Stimulated activated CD4-positive, alpha-beta T cell treated with anti-CD3 and anti-CD28 coated beads, Interleukin-4, amount 100 ng/mL, for 48 hours (primary cell): ENCODE results near the gene OVAAL.

Source experiments
- DNase-seq, 2 donors: peaks; one replicate each; pipeline ENCODE4 v3.0.0-alpha.2; 2020; ENCODE audit warnings: low read depth in 2 of 2

The OVAAL gene

DNA sequence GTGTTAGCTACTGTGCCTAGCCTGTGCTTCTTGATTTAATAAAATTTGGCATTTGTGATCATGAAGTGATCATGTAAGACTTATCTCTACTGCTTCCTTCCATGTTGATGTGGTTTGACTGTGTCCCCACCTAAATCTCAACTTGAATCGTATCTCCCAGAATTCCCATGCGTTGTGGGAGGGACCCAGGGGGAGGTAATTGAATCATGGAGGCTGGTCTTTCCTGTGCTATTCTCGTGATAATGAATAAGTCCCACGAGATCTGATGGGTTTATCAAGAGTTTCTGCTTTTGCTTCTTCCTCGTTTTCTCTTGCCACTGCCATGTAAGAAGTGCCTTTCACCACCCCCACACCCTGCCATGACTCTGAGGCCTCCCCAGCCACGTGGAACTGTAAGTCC, at the start of gene OVAAL:
OVAAL (plus strand) TSS at position 301 of the 400 bp plus-strand sequence.
- no peak for DNase-seq

DNA sequence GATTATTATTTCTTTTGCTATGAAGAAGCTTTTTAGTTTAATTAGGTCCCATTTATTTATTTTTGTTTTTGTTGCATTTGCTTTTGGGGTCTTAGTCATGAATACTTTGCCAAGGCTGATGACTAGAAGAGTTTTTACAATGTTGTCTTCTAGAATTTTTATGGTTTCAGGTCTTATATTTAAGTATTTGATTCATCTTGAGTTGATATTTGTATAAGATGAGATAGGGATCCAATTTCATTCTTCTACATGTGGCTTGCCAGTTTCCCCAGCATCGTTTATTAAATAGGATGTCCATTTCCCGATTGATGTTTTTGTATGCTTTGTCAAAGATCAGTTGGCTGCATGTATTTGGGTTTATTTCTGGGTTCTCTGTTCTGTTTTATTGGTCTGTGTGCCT, 47.9 kb upstream of the OVAAL start:
- DNase-seq: no peak

DNA sequence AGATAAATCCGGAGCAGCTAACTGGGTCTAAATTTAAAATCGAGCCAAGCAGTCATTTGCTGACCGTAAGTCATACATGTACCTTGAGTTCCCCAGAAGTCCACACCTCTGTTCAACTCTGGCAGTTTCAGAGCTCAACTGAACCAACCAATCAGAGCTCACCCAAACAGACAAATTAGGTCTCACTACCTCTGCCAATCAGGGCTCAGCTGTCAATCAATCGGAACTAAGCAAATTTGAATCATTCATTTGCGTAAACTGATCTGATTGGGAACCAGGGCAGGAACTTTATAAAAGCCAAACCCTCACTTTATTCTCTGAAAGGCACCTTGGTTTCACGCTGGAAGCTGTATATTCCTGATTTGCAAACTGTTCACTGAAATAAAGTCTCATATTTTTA, 45.2 kb upstream of the OVAAL start:
- no peak for DNase-seq

DNA sequence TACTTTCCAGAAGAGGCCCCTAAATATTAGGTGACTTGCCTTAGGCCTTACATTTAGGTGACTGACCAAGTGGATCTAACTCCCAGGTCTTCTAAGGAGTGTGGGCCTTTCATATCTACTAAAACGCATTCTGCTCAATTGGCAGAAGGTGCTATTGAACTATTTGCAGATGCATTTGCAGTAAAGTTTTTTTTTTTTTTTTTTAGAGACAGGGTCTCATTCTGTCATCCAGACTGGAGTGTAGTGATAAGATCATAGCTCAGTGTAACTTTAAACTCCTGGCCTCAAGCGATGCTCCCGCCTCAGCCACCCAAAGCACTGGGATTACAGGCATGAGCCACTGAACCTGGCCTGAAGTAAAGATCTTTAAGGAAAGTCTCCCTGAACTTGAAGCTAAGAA, 43.4 kb upstream of the OVAAL start:
- DNase-seq: no peak

DNA sequence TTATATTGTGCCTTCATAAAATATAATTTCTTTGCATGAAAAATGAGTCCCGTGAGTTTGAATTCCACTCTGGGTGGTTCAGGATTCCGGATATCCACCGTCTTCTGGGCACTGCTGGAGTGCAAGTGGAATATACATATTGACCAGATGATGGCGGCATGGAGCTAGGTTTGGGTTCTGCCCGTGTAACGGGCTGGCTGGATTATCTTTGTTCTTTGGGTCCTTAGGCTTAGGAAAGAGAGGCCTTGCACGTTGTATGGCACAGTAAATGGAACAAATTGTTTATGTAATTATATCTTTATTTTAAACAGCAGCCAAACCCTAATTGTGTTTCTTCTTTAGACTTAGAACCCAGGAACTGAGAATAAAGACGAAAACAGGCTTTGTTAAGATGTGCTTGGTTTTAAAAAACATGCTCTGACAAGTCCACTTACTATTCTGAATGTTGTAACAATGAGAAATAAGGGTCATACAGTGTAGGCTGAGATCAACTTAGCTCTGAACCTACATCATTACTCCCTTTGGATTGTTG, 42.8 kb upstream of the OVAAL start:
- DNase-seq: peak; percentile 32 to 40

DNA sequence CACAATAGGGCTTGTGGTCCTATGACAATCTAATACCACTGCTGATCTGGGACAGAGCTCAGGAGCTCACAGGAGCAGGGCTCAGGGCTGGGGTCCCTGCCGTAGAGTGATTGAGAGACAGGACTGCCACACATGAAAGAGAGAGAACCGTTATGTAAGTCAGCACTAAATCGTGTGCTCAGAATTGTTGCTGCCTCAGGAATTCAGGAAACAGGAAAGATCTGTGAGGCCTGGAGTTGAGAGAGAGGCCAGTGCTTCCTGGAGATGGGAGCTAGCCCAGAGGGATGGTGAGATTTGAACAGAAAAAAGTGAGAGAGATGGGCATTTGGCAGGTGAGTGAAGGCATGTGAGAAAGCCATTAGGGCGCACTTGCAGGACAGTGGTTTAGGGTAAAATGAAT, 38.9 kb upstream of the OVAAL start:
- DNase-seq: no peak

DNA sequence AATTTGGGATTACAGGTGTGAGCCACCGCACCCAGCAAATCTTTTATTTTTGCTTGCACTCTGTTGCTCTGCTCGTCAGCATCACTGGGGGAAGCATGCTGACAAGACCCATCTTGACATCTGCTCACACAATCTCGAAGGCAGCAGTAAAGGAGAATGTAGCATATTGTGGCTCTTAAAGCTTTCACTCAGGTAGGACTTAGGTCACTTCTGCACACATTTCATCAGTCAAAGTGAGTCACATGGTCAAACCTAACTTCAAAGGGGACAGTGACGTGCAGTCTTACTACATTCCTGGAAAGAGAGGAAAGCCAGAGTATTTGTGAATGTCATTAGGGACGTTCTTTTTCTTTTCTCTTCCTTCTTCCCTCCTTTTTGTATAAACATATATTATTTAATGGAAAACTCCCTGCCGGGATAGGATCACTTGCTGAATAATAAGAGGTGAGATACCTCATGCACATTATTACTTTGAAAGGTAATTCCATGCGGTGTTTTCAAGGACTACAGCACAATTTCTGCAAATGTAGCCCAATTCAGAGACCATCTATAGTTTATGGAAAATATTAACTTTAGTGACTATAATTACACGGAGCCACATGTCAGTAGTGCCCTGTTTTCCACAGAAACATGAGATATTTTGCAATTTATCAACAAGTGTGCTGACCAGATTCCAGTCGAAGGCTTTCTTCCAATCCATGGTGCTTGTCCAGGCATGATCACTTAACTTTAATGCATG, 37.1 kb upstream of the OVAAL start:
- no peak for DNase-seq

DNA sequence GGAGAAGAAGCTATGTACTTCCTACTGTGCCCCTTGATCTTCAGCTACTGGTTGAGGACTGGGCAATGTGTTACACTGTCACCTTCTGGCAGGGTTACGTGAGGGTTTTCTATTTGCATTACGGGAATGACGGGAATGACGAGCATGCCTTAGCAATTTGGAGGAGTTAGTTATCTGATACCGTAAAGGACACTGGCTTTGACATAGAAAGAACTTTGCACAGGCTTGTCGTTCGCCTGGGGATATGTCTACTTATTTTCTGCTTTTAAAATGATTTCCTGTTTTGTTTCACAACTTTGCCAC, 36.6 kb upstream of the OVAAL start:
- no peak for DNase-seq

DNA sequence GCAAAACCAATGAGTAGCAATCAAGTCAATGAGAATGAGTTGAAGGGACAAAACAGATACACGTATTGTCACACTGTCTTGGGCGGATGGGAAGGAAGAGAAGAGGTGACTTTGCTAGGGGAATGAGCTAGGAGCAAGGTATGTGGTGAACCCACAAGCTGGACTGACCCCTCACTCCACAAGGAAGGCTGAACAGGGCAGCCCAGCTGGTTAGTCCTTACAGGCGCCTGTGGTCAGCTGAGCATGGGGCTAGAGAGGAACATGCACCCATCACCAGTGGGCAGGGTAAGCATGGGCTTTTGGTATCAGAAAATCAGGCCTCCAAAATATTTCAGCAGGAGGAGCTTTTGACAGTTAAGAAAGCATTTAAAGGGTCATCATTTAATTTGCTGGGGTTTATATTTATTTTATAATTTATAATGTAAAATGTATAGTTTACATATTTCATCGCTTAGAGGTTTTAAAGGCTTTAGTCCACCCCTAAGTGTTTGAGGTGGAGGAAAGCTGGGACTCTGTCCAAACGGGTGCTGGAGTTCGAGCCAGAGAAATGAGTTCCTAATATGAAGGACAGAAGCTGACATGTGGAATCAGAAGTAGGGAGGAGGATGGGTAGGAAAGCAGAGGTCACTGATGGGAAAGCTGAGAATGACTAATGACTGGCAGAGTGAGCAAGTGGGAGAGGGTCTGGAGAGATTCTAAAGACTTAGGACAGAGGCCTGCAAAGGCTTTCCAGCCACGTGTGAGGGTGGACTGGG, 34.4 kb upstream of the OVAAL start:
- no peak for DNase-seq

DNA sequence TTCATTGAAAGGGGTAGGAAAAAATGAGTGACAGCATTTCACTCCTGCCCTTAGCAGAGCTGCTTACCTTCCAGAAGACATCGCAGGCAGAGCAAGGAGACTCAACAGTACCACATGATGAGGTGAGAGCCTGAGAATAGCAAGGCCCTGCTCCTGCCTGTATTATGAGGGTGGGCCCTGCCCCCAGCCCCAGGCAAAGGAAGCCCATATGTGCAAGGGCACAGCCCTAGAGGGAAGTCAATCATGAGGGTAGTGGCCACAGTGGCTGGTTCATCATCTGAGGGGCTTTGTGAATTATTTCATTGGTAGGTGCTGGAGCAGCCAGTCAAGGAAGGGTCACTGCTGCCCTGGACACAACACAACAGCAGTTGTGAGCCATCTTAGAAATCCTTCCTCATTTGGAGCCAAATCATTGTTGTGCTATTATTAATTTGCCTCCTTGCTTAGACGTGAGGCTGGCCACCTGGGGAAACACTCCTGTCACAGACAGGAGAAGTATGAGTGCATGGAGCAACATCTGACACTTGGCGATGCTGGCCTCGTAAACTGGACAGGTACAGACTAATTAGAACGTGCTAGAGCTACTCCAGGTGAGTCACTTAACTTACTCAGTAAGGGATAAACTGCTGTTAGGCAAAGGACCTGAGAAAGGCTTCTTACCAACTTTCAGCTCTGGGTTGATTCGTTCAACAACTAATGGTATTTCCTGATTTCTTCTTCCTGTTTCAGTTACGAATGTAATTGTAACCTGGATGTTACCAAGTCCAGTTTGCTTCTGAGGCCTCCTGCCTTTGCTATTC, 33.6 kb upstream of the OVAAL start:
- DNase-seq: no peak

DNA sequence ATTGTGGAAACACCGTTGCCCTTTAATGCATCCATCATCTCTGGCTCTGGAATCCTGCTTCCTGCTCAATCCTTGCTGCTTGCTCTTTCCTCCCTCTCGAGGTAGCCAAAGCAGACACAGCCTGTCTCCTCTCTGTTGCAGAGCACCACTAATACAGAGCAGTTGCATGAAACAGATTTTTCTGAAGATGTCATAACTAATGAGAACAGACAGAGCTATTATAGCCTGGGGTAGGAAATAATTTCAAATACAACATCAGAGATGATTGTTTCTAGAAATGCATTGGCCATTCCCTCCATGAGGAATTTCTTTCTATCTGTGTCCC, 33.1 kb upstream of the OVAAL start:
- DNase-seq: no peak

DNA sequence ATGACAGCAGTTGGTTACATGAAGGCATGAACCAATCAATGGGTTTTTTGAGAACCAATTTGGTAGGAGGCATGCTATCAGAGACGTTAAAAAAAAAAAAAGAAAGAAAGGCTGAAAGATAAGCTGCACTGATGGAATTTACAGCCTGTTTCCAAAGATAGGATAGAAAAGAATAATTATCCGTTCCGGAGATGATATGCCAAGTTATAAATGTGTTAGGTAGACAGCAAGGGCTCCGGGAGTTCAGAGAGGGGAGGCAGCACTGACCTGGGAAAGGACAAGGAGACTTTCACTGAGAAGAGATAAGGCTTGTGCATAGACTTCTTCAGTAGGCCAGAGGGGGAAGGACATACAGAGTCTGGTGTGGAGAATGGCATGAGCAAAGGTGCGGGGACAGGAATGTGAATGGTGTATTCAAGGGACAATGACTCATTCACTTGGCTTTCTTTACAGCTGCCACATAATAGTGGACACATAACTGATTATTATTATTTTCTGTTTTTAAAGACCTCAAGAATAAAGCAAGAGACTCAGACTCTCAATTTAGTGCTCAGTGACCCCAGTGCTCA, 31.6 kb upstream of the OVAAL start:
- DNase-seq: no peak

DNA sequence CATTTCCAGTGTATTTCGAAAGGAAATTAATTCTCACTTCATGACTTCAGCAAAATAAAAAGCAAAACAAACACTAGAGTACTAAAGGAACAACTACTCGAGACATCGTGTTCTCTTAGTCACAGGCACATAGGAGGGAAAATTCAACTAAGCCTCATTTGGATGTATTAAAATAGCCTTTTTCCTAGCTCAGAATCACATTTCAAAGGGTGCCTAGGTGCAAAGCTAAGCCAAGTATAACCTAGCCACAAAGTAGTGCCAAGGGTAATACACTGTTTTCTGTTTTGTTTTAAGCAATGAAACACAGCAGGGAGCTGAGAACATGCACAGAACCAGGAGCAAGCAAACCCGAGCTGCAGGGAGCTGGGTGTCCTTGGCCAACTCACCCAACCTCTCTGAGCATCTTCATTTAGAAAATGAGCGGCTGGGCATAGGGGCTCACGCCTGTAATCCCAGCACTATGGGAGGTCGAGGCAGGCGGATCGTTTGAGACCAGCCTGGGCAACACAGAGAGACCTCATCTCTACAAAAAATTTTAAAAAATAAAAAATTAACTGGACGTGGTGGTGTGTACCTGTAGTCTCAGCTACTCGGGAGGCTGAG, 29.8 kb upstream of the OVAAL start:
- DNase-seq: no peak

DNA sequence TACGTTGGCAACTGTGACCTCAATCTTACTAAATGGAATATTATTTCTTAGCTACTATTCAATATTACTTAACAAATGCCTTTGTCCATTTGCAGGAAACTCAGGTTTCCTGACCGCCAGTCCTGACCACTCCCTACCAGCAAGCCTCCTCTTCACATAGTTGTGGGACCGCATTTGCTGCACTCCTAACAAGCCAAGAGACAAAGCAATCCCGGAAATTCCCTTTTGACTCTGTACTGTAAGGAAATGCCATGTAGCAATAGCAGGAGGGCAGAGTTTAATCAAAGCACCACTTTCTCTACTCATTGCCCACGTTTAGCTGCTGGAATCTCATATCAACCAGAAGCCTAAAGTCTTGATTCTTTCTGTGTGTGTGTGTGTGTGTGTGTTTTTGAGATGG, 28.3 kb upstream of the OVAAL start:
- no peak for DNase-seq

DNA sequence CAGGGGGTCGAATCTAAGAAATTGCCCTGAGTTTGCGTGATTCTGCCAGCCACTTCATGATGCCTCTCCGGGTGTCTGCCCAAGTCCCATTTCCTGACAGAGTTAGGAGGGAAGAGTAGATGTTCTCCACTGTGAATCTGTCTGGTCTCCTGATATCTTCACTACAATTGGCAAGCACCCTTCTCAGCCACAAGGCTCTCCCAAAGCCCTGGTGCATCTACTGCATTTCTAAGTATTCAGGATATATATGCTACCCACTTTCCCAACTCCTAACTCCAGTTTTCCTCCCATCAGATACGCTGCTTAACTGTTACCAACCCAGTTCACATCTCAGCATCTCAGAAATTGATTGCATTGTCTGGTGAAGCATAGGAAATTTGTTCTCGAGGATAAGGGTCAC, 25.9 kb upstream of the OVAAL start:
- DNase-seq: no peak

DNA sequence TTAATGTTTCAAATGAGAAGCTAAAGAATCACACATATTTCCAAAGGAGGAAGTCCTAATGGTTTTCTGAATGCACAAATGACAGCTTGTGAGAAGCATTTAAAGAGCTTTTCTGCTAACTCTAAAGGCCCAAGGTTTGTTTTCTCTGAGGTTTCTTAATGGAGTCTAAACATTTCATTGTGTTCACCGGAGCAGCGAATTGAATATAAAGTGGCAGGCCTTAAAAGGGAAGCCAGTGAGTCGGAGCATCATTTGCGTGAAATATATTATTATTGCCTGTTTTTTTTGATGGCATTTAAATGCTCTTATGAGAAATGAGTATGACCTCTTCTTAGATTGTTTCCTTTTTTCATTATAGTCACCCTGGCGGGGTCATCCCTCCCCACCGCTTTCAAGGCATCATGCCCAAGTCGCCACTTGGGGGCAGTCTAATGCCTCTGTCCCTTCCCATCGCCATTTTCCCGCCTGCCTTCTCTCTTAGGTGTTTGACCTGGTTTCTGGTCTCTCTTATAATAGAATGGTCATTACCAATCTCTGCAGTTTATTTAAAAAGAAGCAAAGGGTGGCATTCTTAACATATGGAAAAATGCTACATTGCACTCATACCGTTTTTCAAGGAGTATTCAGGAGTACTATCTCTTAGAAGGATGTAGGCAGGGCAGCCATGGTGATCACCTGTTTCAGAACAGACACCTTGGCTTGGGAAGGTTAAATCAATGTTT, 25.3 kb upstream of the OVAAL start:
- DNase-seq: peak; percentile 53 to 67

DNA sequence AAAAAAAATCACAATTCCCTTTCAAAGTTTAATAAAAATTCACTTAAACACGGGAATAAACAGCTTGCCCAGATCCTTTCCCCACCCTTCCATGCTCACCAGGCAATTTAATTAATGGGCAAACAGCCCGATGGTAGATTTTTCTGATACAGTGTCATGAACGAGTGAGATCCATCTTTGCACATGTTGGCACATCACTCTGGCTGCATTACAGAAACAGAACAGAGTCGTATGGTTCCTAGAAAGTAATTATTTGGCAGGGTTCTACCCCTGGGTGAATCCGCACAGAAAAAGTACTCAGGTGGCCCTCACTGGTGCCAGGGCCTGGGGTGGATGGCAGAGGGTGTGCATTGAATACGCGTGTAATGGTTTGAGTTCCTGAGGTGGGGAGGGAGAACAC, 24.6 kb upstream of the OVAAL start:
- no peak for DNase-seq

DNA sequence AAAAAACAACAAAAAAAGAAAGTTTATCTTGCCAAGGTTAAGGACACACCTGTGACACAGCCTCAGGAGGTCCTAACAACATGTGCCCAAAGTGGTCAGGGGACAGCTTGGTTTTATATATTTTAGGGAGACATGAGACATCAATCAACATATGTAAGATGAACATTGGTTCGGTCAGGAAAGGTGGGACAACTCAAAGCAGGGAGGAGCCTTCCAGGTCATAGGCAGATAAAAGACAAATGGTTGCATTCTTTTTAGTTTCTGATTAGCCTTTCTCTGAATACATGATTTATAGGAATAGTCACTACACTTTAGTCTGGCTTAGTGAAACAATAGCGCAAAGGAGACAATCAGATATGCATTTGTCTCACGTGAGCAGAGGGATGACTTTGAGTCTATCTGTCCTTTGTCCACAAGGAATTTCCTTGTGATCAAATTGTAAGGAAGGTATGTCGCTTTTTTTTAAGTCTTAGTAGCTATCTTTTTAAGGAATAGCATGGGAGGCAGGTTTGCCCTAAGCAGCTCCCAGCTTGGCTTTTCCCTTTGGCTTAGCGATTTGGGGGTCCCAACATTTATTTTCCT, 23.3 kb upstream of the OVAAL start:
- DNase-seq: no peak

DNA sequence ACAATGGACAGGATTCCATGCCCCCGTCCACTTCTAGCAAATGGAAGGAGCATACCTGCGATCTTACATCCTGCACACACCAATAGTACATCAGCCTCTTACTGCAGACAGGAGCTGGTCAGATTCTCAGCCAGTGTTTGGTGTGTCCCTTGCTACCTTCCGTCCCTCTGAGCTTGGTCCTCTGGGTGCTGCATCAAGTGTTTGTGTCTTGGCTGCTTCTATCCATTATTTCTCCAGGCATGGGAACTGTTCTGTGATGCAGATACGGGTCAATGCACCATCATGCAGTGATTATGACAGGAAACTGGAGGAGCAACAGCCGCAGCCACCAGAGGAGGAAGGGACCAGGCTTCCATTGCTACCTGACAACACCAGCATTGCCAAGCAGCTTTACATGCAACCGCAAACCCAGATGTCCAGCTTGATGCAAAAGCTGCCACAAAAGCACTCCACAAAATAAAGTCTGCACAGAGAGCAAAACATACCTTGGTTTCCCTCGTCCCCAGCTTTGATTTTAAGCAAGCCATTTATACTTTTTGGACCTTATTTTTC, 21.9 kb upstream of the OVAAL start:
- no peak for DNase-seq

DNA sequence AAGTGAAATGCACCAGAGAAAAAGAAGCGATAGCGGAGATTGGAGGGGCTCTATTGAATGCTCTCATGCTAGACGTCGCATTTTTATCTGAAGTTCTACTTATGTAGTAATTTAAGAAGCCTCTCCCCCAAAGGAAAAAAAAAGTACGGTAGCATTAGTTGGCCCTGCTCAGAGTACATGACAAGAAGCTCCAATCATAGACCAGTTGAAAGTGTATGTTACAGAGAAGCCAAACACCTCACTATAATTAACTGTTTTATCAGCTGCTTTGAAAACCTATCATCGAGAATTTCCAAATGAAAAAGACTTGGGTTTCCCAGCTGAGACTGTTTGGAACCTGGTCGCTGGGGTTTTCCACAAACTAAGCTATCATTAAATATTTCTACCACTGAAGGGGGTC, 19.6 kb upstream of the OVAAL start:
- no peak for DNase-seq
